ENCODE results near the gene PPP1R18. TPM values are rescaled to one million over a fixed set of nuclear protein-coding genes. Genes with fewer than 3 reads are reported as not detected.
A peak's percentile ranks its signal among the peaks of the same experiment; 100 is the strongest.

The PPP1R18 gene
- total and polyA plus RNA-seq, 9 of the 15 experiments (the other 6 are each of a cell fraction or from before 2014, with no cell fraction given), result 12.0 to 99.2 (median 42.6) TPM

DNA sequence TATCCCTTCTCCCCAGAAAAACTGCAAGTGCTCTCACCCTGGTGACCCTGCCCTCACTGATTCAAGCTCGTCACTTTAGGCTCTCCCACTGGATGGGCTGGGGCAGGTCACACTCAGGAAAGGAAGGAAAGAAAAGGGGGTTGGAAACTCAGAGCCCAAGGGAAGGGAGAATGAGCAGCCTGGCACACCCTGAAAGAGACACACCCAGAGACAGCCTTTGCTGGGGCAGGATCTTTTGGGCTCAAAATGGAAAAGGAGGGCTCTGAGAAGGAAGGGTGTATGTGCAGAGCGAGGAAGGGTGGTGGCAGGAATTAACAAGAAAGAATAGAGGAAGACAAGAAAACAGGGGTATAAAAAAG lies 2.5 kb downstream of the PPP1R18 start (continued):
- TF ChIP-seq, protein P1, sequence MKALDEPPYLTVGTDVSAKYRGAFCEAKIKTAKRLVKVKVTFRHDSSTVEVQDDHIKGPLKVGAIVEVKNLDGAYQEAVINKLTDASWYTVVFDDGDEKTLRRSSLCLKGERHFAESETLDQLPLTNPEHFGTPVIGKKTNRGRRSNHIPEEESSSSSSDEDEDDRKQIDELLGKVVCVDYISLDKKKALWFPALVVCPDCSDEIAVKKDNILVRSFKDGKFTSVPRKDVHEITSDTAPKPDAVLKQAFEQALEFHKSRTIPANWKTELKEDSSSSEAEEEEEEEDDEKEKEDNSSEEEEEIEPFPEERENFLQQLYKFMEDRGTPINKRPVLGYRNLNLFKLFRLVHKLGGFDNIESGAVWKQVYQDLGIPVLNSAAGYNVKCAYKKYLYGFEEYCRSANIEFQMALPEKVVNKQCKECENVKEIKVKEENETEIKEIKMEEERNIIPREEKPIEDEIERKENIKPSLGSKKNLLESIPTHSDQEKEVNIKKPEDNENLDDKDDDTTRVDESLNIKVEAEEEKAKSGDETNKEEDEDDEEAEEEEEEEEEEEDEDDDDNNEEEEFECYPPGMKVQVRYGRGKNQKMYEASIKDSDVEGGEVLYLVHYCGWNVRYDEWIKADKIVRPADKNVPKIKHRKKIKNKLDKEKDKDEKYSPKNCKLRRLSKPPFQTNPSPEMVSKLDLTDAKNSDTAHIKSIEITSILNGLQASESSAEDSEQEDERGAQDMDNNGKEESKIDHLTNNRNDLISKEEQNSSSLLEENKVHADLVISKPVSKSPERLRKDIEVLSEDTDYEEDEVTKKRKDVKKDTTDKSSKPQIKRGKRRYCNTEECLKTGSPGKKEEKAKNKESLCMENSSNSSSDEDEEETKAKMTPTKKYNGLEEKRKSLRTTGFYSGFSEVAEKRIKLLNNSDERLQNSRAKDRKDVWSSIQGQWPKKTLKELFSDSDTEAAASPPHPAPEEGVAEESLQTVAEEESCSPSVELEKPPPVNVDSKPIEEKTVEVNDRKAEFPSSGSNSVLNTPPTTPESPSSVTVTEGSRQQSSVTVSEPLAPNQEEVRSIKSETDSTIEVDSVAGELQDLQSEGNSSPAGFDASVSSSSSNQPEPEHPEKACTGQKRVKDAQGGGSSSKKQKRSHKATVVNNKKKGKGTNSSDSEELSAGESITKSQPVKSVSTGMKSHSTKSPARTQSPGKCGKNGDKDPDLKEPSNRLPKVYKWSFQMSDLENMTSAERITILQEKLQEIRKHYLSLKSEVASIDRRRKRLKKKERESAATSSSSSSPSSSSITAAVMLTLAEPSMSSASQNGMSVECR (CRISPR knock-in tag; IDR thresholded peaks at IDR 0.05), result no peak
- TF ChIP-seq HDGF (IDR thresholded peaks at IDR 0.05) (peak; percentile 46; the same call in 1 of the 2 replicates), ZNF583 (CRISPR knock-in tag; IDR thresholded peaks at IDR 0.05) (no peak), RBM34 (IDR thresholded peaks at IDR 0.05; ENCODE audit: borderline replicate concordance, insufficient read depth, low read length) (no peak), ETS2 (tag; IDR thresholded peaks at IDR 0.05; ENCODE audit: borderline replicate concordance, poor library complexity, severe bottlenecking) (no peak), KDM1A (IDR thresholded peaks at IDR 0.05) (no peak), ZNF445 (CRISPR knock-in tag; IDR thresholded peaks at IDR 0.05; ENCODE audit: low read depth) (no peak)
- TF ChIP-seq, protein P2, sequence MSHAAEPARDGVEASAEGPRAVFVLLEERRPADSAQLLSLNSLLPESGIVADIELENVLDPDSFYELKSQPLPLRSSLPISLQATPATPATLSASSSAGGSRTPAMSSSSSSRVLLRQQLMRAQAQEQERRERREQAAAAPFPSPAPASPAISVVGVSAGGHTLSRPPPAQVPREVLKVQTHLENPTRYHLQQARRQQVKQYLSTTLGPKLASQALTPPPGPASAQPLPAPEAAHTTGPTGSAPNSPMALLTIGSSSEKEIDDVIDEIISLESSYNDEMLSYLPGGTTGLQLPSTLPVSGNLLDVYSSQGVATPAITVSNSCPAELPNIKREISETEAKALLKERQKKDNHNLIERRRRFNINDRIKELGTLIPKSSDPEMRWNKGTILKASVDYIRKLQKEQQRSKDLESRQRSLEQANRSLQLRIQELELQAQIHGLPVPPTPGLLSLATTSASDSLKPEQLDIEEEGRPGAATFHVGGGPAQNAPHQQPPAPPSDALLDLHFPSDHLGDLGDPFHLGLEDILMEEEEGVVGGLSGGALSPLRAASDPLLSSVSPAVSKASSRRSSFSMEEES (CRISPR knock-in tag; IDR thresholded peaks at IDR 0.05), result no peak
